Right atrium auricular region (tissue), 2 donors: Measurements from ENCODE around the gene FKRP. TPM values are rescaled to one million over a fixed set of nuclear protein-coding genes. Genes with fewer than 3 reads are reported as not detected.

Experiments used
- DNase-seq: peaks from one replicate; pipeline ENCODE4 v3.0.0-alpha.2; 2019; ENCODE audit warnings: low spot score
- H3K27ac ChIP-seq, 2 donors: fragments of 200-600 bp; sonication (generic); 1 replicate in 1 of 2; 2 replicates in 1 of 2; pipeline ENCODE4 v1.5.1; 2016 to 2019
- H3K27me3 ChIP-seq, 2 donors: fragments of 200-600 bp; sonication (generic); one replicate each; pipeline versions ENCODE4 v1.5.1 to v1.6.0; 2017 to 2019
- H3K36me3 ChIP-seq: fragments of 200-600 bp; sonication (generic); one replicate; pipeline ENCODE4 v1.5.1; 2016
- H3K4me1 ChIP-seq, 2 donors: fragments of 200-600 bp; sonication (generic); one replicate each; pipeline versions ENCODE4 v1.5.1 to v1.6.0; 2017 to 2019
- H3K4me3 ChIP-seq, 2 donors: fragments of 200-600 bp; sonication (generic); 1 replicate in 1 of 2; 2 replicates in 1 of 2; pipeline ENCODE4 v1.5.1; 2017 to 2019; ENCODE audit warnings: mild to moderate bottlenecking in 1 of 2, moderate library complexity in 1 of 2
- H3K9me3 ChIP-seq, 2 donors: fragments of 200-600 bp; sonication (generic); one replicate each; pipeline ENCODE4 v1.5.1; 2019
- CTCF ChIP-seq, 2 donors: fragments of 200-600 bp; sonication (generic); IDR thresholded peaks; one replicate each; pipeline ENCODE4 v1.5.1; 2019; ENCODE audit warnings: antibody characterized with exemption in 2 of 2
- total RNA-seq, 2 donors: library from RNA; depleted of rRNA; stranded (reverse); fragments of >200 nt; gene quantifications; one replicate each; pipeline ENCODE4 v1.1.0, GENCODE V29; 2016

FKRP gene
- total RNA-seq, 2 donors from 2014 or later = 20.3 to 23.8 TPM

GRCh38 chr19:46715975-46716671 lies 29.7 kb upstream of the FKRP start:
- H3K4me3 ChIP-seq = peak overlapping the region; percentile 81 to 87
- DNase-seq = no peak
- peaks cover 0 to 34% of the 10 kb centered on the region in 2 donors for H3K4me1 ChIP-seq
- no peaks in the 10 kb centered on the region for H3K9me3 ChIP-seq
- no peaks in the 10 kb centered on the region for H3K27me3 ChIP-seq
- no peak for TF ChIP-seq CTCF (IDR thresholded peaks at IDR 0.05)
- H3K36me3 ChIP-seq = peaks cover 12% of the 10 kb centered on the region
- peak overlapping the region; percentile 84 to 90 for H3K27ac ChIP-seq

- peak overlapping the region; percentile 84 to 90 for H3K27ac ChIP-seq
- H3K36me3 ChIP-seq = peaks cover 17% of the 10 kb centered on the region
- no peak for DNase-seq
- H3K27me3 ChIP-seq = no peaks in the 10 kb centered on the region
- peaks cover 0 to 34% of the 10 kb centered on the region in 2 donors for H3K4me1 ChIP-seq
- TF ChIP-seq CTCF (IDR thresholded peaks at IDR 0.05) = no peak
- H3K9me3 ChIP-seq = no peaks in the 10 kb centered on the region
- H3K4me3 ChIP-seq = peak overlapping the region; percentile 81 to 87
These were observed 29.2 kb upstream of the FKRP start for GRCh38 chr19:46716672-46717033.

GRCh38 chr19:46717034-46717715 lies 28.7 kb upstream of the FKRP start, which contains the start of gene PRKD2:
Gene PRKD2 (minus strand): TSS chr19:46717114. CDS start chr19:46716370, 744 bp downstream.
- TF ChIP-seq CTCF (IDR thresholded peaks at IDR 0.05) = no peak
- Histone ChIP-seq H3K9me3 (no peaks in the 10 kb centered on the region), H3K36me3 (peaks cover 22% of the 10 kb centered on the region), H3K27ac (peak within 1 kb of the TSS; percentile 84 to 90), H3K27me3 (no peaks in the 10 kb centered on the region), H3K4me1 (peaks cover 0 to 34% of the 10 kb centered on the region in 2 donors), H3K4me3 (peak within 1 kb of the TSS; percentile 81 to 87)
- peak; percentile 92 for DNase-seq

GRCh38 chr19:46717716-46718143 lies 28.1 kb upstream of the FKRP start:
- DNase-seq = no peak
- Histone ChIP-seq H3K4me1 (peaks cover 0 to 34% of the 10 kb centered on the region in 2 donors), H3K27me3 (no peaks in the 10 kb centered on the region), H3K27ac (peak overlapping the region; percentile 84 to 90), H3K4me3 (peak overlapping the region; percentile 81 to 87), H3K9me3 (no peaks in the 10 kb centered on the region), H3K36me3 (peaks cover 28% of the 10 kb centered on the region)
- TF ChIP-seq CTCF (IDR thresholded peaks at IDR 0.05) = no peak

- H3K27ac ChIP-seq = peak overlapping the region; percentile 84 to 90
- H3K27me3 ChIP-seq = no peaks in the 10 kb centered on the region
- no peak overlapping the region for H3K4me3 ChIP-seq
- peaks cover 34% of the 10 kb centered on the region for H3K36me3 ChIP-seq
- peaks cover 0 to 34% of the 10 kb centered on the region in 2 donors for H3K4me1 ChIP-seq
- DNase-seq = no peak
- no peaks in the 10 kb centered on the region for H3K9me3 ChIP-seq
- no peak for TF ChIP-seq CTCF (IDR thresholded peaks at IDR 0.05)
These were observed 27.5 kb upstream of the FKRP start for GRCh38 chr19:46718157-46718933.
